NCI-H446 (cell line): ENCODE data around the gene AK9.
"Not testable (repeated sequence)": the region's sequence is repeated elsewhere in the genome, so short reads cannot be mapped to it uniquely, and the experiment has no call there.

Experiments
- DNase-seq, 2 experiments: peaks; one replicate each; lab custom pipeline; 2025; lab: John Stamatoyannopoulos, UW

Gene AK9

GRCh38 chr6:109690737-109691621, at the start of gene AK9, which contains the start of gene FIG4:
Gene AK9, minus strand, starts transcription at chr6:109691202. Its CDS starts 15,457 bp downstream, at chr6:109675745.
Gene FIG4, plus strand, starts transcription at chr6:109691296. Its CDS starts 140 bp downstream, at chr6:109691436.
- peak; percentile 79 to 89 for DNase-seq

DNA sequence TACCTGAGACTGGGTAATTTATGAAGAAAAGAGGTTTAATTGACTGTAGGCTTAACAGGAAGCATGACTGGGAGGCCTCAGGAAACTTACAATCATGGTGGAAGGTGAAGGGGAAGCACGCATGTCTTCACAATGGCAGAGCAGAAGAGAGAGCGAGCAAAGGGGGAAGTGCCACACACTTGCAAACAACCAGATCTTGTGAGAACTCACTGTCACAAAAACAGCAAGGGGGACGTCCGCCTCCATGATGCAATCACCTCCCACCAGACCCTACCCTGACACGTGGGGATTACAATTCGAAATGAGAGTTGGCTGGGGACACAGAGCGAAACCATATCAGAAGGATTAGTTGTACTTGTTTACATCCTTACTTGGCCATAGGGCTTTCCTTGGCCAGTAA, 49.8 kb upstream of the AK9 start:
- DNase-seq = no peak

GRCh38 chr6:109739686-109740085, 48.7 kb upstream of the AK9 start:
- no peak for DNase-seq

DNA sequence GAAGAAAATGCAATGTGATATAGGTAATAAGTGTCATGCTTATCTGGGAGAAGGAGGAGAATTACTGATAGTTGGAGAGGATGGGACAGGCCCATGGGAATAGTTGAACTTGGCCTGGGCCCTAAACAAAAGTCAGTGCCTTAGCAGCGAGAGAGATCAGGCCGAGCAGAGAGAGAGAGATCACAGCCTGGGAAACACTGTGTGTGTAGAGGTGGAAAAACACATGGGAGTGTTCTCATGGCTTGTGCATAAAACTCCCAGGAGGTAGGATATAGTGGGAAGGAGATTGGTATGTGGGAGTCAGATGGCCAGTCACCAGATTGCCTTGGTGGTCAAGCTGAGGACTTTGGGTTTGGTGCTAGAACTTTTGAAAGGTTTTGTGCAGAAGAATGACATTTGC, 47.7 kb upstream of the AK9 start:
- DNase-seq = no peak

DNA sequence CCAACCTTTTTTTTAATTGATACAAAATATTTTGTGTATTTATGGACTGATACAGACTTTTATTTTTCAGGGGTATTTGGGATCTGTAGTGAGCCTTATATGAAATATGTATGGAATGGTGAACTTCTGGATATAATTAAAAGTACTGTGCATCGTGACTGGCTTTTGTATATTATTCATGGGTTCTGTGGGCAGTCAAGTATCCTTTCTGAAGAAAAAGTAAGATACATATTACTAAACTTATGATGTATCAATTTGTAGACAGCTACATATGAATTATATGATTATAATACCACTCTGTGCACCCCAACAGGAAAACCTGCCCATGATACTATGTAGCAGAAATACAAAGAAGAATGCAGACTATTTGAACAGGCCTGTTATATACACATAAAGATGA, 47.3 kb upstream of the AK9 start:
- no peak for DNase-seq

DNA sequence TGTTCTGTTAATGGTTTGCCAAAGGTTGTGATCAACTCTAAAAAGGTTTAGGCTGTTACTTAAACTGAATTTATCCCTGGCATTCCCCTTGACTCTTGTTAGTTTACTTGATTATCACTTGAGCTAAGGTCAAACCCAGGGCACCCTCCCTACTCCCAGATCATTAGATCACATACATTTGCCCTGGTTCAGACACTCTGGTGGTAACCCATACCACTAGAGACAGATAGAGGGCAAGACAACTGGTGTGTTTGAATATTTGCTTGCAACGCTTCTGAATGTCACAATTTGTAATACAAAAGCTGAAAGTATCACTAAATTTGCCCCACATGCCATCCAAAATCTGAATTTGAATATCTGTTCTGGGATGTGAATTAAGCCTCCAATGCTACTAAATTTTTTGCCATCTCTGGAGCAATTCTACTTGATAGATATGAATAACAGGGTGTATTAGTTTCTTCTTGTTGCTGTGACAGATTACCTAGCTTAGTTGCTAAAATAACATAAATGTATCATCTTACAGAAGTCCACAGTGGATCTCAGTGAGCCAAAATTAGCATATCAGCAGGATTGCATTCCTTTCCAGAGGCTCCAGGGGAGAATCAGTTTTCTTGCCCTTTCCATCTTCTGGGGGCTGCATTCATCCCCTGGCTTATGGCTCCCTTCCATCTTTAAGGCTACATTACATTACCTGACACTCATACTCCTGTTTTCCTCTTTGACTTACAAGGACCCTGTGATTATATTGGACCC, 45.4 kb upstream of the AK9 start:
- DNase-seq = no peak

DNA sequence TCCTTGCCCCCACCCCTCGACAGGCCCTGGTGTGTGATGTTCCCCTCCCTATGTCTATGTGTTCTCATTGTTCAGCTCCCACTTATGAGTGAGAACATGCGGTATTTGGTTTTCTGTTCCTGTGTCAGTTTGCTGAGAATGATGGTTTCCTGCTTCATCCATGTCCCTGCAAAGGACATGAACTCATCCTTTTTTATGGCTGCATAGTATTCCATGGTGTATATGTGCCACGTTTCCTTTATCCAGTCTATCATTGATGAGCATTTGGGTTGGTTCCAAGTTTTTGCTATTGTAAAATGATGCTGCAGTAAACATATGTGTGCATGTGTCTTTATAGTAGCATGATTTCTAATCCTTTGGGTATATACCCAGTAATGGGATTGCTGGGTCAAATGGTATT, 34.2 kb upstream of the AK9 start:
- not testable (repeated sequence) for DNase-seq

DNA sequence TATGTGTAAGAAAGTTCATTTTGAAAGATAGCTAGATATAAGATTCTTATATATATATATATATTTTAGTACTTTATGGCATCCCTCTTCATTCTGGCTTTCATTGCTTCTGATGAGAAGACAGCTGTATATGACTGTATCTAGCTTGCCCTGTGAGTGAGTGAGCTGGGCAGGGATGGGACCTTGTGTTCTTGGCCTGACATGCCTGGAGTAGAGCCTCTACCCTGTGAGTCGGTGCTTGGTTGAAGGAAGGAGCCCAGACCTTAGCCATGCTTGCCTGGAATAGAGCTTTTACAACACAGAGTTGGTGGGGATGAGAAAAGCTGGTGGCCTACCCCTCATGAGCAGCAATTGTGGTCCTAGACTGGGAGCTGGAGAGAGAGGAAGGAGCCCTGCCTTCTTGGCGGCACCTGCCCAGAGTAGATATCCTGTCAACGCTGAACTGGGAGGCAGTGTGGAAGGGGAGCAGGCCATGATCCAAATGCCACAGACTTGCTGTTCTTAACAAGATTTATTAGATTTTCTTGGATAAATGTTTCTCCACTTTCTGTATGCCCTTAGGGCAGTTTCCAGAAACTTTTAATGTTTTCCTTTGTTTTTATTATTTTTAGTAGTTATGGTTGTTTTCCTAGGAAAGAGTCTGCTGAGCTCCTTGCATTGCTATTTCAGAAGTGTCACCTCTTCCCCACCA, 31.7 kb upstream of the AK9 start:
- no peak for DNase-seq

- DNase-seq = no peak
Measured at GRCh38 chr6:109722011-109722410, 31.0 kb upstream of the AK9 start.

DNA sequence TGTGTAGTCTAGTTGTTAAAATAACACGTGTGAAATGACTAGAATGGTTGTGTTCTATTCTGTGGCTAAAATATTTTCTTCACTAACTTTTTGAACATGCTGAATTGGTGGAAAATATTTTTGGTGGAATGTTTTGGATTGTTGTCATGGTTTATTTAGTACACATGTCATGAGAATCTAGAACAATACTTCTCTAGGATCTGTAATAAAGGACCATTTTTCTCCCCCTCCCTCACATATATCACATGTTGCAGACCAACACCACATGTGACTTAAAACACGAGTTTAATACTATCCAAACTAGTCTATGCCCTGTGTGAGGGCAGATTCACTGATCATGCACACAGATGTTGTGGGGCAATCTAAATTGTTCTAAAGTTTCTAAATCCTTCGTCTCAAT, 29.3 kb upstream of the AK9 start:
- no peak for DNase-seq

- DNase-seq = no peak
Measured at GRCh38 chr6:109718991-109719390, 28.0 kb upstream of the AK9 start.

- no peak for DNase-seq
Measured at GRCh38 chr6:109717971-109718370, 27.0 kb upstream of the AK9 start.

GRCh38 chr6:109715616-109716015, 24.6 kb upstream of the AK9 start:
- DNase-seq = no peak

- DNase-seq = no peak
Measured at GRCh38 chr6:109714611-109715010, 23.6 kb upstream of the AK9 start.

GRCh38 chr6:109714166-109714565, 23.2 kb upstream of the AK9 start:
- DNase-seq = no peak

GRCh38 chr6:109713097-109713496, 22.1 kb upstream of the AK9 start:
- DNase-seq = no peak

DNA sequence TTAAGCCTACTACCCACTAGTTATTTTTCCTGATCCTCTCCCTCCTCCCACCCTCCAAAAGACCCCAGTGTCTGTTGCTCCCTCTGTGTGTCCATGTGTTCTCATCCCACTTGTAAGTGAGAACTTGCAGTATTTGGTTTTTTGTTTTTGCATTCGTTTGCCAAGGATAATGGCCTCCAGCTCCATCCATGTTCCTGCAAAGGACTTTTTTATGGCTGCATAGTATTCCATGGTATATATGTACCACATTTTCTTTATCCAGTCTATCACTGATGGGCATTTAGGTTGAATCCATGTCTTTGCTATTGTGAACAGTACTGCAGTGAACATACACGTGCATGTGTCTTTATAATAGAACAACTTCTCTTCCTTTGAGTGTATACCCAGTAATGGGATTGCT, 17.1 kb upstream of the AK9 start:
- DNase-seq = not testable (repeated sequence)

- DNase-seq = no peak
Measured at GRCh38 chr6:109706513-109706912, 15.5 kb upstream of the AK9 start.

GRCh38 chr6:109705258-109705657, 14.3 kb upstream of the AK9 start:
- peak; percentile 62 to 80 for DNase-seq

- DNase-seq = no peak
Measured at GRCh38 chr6:109702791-109703190, 11.8 kb upstream of the AK9 start.

DNA sequence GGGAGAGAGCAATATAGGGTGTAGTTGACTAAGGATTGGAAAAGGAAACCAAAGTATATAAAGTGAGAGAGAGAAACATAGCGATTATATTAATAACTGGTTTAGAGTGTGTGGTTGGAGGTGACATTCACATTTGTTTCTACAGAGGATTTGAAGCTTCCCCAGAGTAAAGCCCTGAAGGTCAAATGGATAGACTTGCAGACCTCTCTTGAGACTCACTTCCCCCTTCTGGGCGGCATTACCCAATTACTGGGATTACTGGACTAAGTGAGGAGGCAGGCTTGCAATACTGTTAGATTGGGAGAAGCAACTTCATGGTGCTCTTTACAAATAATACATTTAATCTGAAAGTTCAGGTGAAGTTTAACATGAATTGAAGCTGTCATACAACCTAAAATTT, 10.8 kb upstream of the AK9 start:
- DNase-seq = no peak

- DNase-seq = no peak
Measured at GRCh38 chr6:109701221-109701620, 10.2 kb upstream of the AK9 start.

GRCh38 chr6:109696355-109696754, 5.4 kb upstream of the AK9 start:
- no peak for DNase-seq
